Heart left ventricle (tissue), 16 donors: ENCODE measurements around the gene CALML4. TPM values are rescaled to one million over a fixed set of nuclear protein-coding genes. Genes with fewer than 3 reads are reported as not detected.

Experiments used
- ATAC-seq, 4 donors: fragments of 200-7000 bp; cut with Tn5 transposase; one replicate each; pipeline ENCODE4 v1.9.1; 2020 to 2022; ENCODE audit warnings: moderate library complexity in 4 of 4, mild to moderate bottlenecking in 3 of 4, moderate number of reproducible peaks in 1 of 4
- DNase-seq, 5 donors: peaks; one replicate each; pipeline ENCODE4 v3.0.0-alpha.2; 2020
- H3K27ac ChIP-seq, 12 donors: fragments of 200-600 bp; sonication (generic) in 4 of 12; one replicate each; pipeline versions ENCODE4 v1.5.0 to v1.8.0; 2016 to 2022; ENCODE audit warnings: mild to moderate bottlenecking in 2 of 12
- H3K27me3 ChIP-seq, 9 donors: fragments of 200-600 bp; sonication (generic) in 2 of 9; one replicate each; pipeline versions ENCODE4 v1.5.1 to v1.8.0; 2016 to 2022; ENCODE audit warnings: mild to moderate bottlenecking in 3 of 9
- H3K36me3 ChIP-seq, 9 donors: fragments of 200-600 bp; sonication (generic) in 2 of 9; one replicate each; pipeline versions ENCODE4 v1.5.0 to v1.8.0; 2018 to 2022; ENCODE audit warnings: mild to moderate bottlenecking in 2 of 9
- H3K4me1 ChIP-seq, 12 donors: fragments of 200-600 bp; sonication (generic) in 4 of 12; one replicate each; pipeline versions ENCODE4 v1.5.0 to v1.8.0; 2016 to 2022; ENCODE audit warnings: mild to moderate bottlenecking in 3 of 12
- H3K4me3 ChIP-seq, 12 donors: fragments of 200-600 bp; sonication (generic) in 4 of 12; one replicate each; pipeline versions ENCODE4 v1.5.0 to v1.8.0; 2017 to 2022; ENCODE audit warnings: mild to moderate bottlenecking in 9 of 12, moderate library complexity in 4 of 12
- H3K9me3 ChIP-seq, 12 donors: fragments of 200-600 bp; sonication (generic) in 4 of 12; one replicate each; pipeline versions ENCODE4 v1.5.0 to v1.8.0; 2016 to 2022; ENCODE audit warnings: mild to moderate bottlenecking in 1 of 12
- POLR2A ChIP-seq, 2 donors: fragments of 450-650 bp; IDR thresholded peaks; one replicate each; pipeline ENCODE4 v1.6.1; 2017; ENCODE audit warnings: antibody characterized with exemption in 2 of 2, mild to moderate bottlenecking in 2 of 2, moderate library complexity in 2 of 2
- WGBS, 4 donors: extraction: QIAGEN DNeasy Blood & Tissue Kit in 2 of 4; methylation state at CpG; one replicate each; pipeline versions ENCODE4 v1.1.5 to v1.1.7; 2013 to 2018; 5-methylcytosine and 5-hydroxymethylcytosine counted together
- intact Hi-C, 10 donors: fragments of 100-400 bp; cut with DNase I; formaldehyde crosslinking; loops; one replicate each; pipeline versions ENCODE4 v1.11.1 to v1.14.2; 2022
- polyA plus RNA-seq, 2 donors: library from polyadenylated mRNA; stranded (reverse); fragments of 200-250 nt; gene quantifications; one replicate each; pipeline ENCODE4 v1.2.3, GENCODE V29; 2013
- total RNA-seq, 9 donors: library from RNA; depleted of rRNA in 2 of 9; stranded (reverse); fragments of >200 nt in 2 of 9; fragmentation: NEBNext Ultra II Directional in 3 of 9; extraction: Animal tissue kit (Norgen Biotek cat#: 25700) in 3 of 9; gene quantifications; one replicate each; pipeline versions ENCODE4 v1.1.0 to v1.2.4, GENCODE V29; 2016 to 2023
- TF ChIP-seq, protein P1 (sequence below), 12 donors: fragments of 200-600 bp; sonication (generic) in 4 of 12; IDR thresholded peaks; one replicate each; pipeline versions ENCODE4 v1.5.0 to v1.8.0; 2018 to 2022; ENCODE audit warnings: antibody characterized with exemption in 12 of 12, mild to moderate bottlenecking in 5 of 12
- donor health status: ischemic (EF 13 %, LVEDD 7.1; RV severe dilation, severe dysfunction).
- donor health status: healthy with polysubstance abuse.
- donor health status: DM: no; HTN: yes; CAD: no.
- donor health status: DM: no; HTN: no; CAD: no.
- donor health status: ischemic (EF 25% LVEDD 6.9; RV normal size, moderate dysfunction).
- donor health status: ischemic (EF 25% LVEDD 5.7; RV mildly dilated, moderate dysfunction).
- donor health status: healthy.
- donor health status: DM: yes; HTN: yes; CAD: no.
- donor health status: ischemic (EF 35%, LVEDD 5.7; RV mildly dilated, moderate dysfunction).
- donor health status: nonischemic (EF 11% LVEDD 7.7; RV severe dilation, severe dysfunction).
- donor health status: DM: yes; HTN: yes; CAD: no.
- donor health status: PGD.
- donor health status: ischemic (EF 29% LVEDD 5.4; RV normal size, mild dysfunction).
- donor health status: nonischemic (EF 23%, LVEDD 6.1; RV moderate dilation, normal function).

CALML4 gene
- total and polyA plus RNA-seq, 11 donors: 0.21 to 6.6 (median 1.5) TPM

DNA sequence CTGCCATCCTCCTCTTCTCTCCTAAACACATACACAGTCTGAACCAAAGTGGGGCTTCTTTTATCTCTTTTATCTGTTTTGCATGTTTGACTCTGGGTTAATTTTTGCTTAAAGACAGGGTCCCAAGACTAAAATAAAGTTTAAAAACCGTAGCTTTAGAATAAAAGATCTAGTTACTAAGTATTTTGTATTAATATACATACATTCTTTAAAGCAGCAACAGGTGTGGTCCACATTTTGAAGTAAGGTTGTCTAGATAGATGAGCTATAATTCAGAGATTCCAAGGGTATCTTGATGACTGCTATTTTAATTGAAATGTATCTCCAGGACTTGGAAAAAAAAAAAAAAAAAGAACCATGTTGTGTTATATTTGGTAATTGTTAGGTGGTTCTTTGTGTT is 61.3 kb downstream of the CALML4 start:
- intact Hi-C loops: loop anchor here in 1 of 10 donors (5.0 to 10.0 kb wide), 2 partner anchors 49 to 86 kb away; no protein-coding TSS in a partner anchor
- Histone ChIP-seq H3K4me1 (peaks cover 0 to 16% (median 0%) of the 10 kb centered on the region in 12 donors), H3K36me3 (peaks cover 0 to 59% (median 33%) of the 10 kb centered on the region in 9 donors), H3K27ac (no peak overlapping the region), H3K4me3 (no peak overlapping the region), H3K27me3 (no peaks in the 10 kb centered on the region), H3K9me3 (no peaks in the 10 kb centered on the region)
- 91 to 97% (median 93%) methylated on average over 1 of the region's 1 CpG for WGBS, 4 donors
- no peak for TF ChIP-seq POLR2A (IDR thresholded peaks at IDR 0.05)
- TF ChIP-seq, protein P1, sequence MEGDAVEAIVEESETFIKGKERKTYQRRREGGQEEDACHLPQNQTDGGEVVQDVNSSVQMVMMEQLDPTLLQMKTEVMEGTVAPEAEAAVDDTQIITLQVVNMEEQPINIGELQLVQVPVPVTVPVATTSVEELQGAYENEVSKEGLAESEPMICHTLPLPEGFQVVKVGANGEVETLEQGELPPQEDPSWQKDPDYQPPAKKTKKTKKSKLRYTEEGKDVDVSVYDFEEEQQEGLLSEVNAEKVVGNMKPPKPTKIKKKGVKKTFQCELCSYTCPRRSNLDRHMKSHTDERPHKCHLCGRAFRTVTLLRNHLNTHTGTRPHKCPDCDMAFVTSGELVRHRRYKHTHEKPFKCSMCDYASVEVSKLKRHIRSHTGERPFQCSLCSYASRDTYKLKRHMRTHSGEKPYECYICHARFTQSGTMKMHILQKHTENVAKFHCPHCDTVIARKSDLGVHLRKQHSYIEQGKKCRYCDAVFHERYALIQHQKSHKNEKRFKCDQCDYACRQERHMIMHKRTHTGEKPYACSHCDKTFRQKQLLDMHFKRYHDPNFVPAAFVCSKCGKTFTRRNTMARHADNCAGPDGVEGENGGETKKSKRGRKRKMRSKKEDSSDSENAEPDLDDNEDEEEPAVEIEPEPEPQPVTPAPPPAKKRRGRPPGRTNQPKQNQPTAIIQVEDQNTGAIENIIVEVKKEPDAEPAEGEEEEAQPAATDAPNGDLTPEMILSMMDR (IDR thresholded peaks at IDR 0.05): no peak
- DNase-seq (no peak), ATAC-seq (no peak)

DNA sequence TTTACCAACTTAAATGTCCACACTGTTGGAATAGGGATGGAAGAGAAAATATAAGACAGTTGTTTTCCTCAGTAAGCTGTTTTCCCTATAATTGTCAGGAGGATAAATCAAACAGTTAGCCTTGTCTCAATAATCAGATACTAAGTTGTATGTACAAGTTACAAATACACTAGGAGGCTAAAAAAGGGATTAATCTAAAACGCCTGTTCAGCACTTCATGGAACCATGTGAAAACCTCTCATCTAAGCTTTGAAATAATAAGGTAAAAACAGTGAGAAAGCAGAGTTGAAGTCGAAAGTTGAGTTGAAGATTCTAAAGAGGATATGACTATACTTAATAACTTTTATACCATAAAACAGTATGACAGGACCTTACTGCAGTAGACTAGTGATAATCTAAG is 62.0 kb downstream of the CALML4 start:
- WGBS, 4 donors: 94 to 96% (median 94%) methylated on average over 2 of the region's 2 CpGs
- no peak for ATAC-seq
- peaks cover 0 to 52% (median 32%) of the 10 kb centered on the region in 9 donors for H3K36me3 ChIP-seq
- no peaks in the 10 kb centered on the region for H3K9me3 ChIP-seq
- no peak overlapping the region for H3K4me3 ChIP-seq
- TF ChIP-seq, protein P1 (IDR thresholded peaks at IDR 0.05): no peak
- no peak for TF ChIP-seq POLR2A (IDR thresholded peaks at IDR 0.05)
- intact Hi-C loops: loop anchor here in 1 of 10 donors (5.0 to 10.0 kb wide), 2 partner anchors 48 to 86 kb away; no protein-coding TSS in a partner anchor
- peaks cover 0 to 16% (median 0%) of the 10 kb centered on the region in 12 donors for H3K4me1 ChIP-seq
- no peak for DNase-seq
- no peaks in the 10 kb centered on the region for H3K27me3 ChIP-seq
- H3K27ac ChIP-seq: no peak overlapping the region

Other genes starting within 250 kb of the CALML4 start
- gene PIAS1, start 151.0 kb downstream of the CALML4 start, total RNA-seq: 10 to 100 TPM; 28.7 to 37.8 (median 30.1) TPM
- 10 to 100 TPM in 1 of 2 donors, 1 to 10 TPM in 1; 6.2 to 11.2 TPM for gene PIAS1, start 151.0 kb downstream of the CALML4 start, polyA plus RNA-seq
- gene CLN6, start 24.4 kb upstream of the CALML4 start, total RNA-seq: 10 to 100 TPM in 3 of 9 donors, 1 to 10 TPM in 6; 5.6 to 24.1 (median 8.9) TPM
- gene CLN6, start 24.4 kb upstream of the CALML4 start, polyA plus RNA-seq: 10 to 100 TPM in 1 of 2 donors, 1 to 10 TPM in 1; 8.6 to 19.0 TPM
- gene FEM1B, start 72.4 kb upstream of the CALML4 start, total RNA-seq: 10 to 100 TPM; 30.2 to 94.0 (median 61.2) TPM
- gene FEM1B, start 72.4 kb upstream of the CALML4 start, polyA plus RNA-seq: 10 to 100 TPM in 1 of 2 donors, 1 to 10 TPM in 1; 9.3 to 52.7 TPM
- gene ITGA11, start 226.8 kb upstream of the CALML4 start, total RNA-seq: 10 to 100 TPM in 6 of 9 donors, 1 to 10 TPM in 3; 7.8 to 35.5 (median 12.8) TPM
- gene ITGA11, start 226.8 kb upstream of the CALML4 start, polyA plus RNA-seq: 1 to 10 TPM; 2.1 to 5.9 TPM